Measurements from ENCODE around the gene ZCCHC24.

DNA sequence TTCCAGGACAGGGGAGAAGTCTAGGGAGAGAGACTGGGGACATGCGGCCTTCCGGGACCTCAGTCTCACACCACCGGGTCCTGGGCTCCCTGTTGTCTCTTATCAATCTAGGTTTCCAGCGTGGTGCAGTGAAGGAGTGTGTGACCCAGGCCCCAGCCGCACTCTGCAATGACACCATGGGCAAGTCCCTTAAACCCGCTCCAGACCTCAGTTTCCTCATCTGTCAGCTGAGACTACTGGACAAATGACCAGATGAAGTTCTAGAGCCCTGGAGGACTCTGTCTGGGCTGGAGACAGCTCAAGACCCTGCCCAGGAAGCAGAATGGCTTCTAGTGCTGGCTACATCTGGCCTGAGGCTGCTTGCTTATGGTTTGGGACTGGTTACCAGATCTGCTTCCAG is 46.8 kb upstream of the ZCCHC24 start:
- TF ChIP-seq, protein P1, sequence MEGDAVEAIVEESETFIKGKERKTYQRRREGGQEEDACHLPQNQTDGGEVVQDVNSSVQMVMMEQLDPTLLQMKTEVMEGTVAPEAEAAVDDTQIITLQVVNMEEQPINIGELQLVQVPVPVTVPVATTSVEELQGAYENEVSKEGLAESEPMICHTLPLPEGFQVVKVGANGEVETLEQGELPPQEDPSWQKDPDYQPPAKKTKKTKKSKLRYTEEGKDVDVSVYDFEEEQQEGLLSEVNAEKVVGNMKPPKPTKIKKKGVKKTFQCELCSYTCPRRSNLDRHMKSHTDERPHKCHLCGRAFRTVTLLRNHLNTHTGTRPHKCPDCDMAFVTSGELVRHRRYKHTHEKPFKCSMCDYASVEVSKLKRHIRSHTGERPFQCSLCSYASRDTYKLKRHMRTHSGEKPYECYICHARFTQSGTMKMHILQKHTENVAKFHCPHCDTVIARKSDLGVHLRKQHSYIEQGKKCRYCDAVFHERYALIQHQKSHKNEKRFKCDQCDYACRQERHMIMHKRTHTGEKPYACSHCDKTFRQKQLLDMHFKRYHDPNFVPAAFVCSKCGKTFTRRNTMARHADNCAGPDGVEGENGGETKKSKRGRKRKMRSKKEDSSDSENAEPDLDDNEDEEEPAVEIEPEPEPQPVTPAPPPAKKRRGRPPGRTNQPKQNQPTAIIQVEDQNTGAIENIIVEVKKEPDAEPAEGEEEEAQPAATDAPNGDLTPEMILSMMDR (IDR thresholded peaks at IDR 0.05): no peak
- no peak for TF ChIP-seq POLR2A (IDR thresholded peaks at IDR 0.05)
